ENCODE measurements around the gene ZCWPW1. TPM values are rescaled to one million over a fixed set of nuclear protein-coding genes. Genes with fewer than 3 reads are reported as not detected.
"Not testable (repeated sequence)": the region's sequence is repeated elsewhere in the genome, so short reads cannot be mapped to it uniquely, and the experiment has no call there.

Gene ZCWPW1
- total RNA-seq, 1 donor from 2014 or later, result 3.2 TPM

DNA sequence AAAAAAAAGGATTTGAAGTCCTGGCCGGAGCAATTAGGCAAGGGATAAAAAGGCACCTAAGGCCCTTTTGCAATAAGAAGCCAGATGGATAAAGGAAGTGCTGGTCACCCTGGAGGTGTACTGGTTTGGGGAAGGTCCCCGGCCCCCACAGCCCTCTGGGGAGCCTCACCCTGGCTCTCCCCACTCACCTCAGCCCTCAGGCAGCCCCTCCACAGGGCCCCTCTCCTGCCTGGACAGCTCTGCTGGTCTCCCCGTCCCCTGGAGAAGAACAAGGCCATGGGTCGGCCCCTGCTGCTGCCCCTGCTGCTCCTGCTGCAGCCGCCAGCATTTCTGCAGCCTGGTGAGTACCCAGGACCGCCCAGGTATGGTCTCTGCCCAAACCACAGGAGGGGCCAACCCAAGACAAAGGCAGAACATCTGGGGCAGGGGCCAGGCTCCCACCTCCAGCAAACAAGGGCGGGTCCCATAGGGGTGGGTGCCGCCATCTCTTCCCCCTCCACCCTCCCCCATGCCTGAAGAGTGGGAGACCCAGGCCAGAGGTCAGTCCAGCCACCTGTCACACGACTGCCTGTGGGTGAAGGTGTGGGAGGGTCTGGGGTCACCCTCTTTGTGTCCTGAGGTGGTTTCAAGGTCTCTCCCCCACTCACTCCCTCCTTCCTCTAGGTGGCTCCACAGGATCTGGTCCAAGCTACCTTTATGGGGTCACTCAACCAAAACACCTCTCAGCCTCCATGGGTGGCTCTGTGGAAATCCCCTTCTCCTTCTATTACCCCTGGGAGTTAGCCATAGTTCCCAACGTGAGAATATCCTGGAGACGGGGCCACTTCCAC, 70.3 kb downstream of the ZCWPW1 start, which contains the start of gene PILRB:
PILRB (plus strand) TSS at position 91 of the 830 bp plus-strand sequence; CDS start at position 277, 186 bp downstream.
- DNase-seq (ENCODE audit: low spot score), result no peak

DNA sequence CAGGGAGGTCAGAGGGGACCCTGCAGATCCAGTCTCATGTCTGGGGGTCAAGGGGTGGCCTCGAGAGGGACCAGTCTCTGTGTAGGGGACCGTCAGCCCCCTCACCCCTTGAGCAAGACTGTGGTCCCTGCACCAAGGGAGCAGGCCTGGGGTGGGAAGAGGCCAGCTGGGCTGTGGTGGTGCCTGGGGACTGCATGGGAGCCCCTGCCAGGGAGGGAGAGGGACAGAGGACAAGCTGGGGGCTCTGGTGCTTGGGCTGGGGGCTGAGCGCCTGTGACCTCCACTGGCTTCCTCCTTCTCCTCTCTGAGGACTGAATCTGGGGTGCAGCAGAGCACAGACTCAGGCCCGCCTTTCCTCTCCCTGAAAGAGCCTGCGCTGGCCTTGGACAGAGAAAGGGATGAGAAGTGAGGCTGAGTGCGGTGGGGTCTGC, 71.4 kb downstream of the ZCWPW1 start:
- DNase-seq (ENCODE audit: low spot score), result no peak

DNA sequence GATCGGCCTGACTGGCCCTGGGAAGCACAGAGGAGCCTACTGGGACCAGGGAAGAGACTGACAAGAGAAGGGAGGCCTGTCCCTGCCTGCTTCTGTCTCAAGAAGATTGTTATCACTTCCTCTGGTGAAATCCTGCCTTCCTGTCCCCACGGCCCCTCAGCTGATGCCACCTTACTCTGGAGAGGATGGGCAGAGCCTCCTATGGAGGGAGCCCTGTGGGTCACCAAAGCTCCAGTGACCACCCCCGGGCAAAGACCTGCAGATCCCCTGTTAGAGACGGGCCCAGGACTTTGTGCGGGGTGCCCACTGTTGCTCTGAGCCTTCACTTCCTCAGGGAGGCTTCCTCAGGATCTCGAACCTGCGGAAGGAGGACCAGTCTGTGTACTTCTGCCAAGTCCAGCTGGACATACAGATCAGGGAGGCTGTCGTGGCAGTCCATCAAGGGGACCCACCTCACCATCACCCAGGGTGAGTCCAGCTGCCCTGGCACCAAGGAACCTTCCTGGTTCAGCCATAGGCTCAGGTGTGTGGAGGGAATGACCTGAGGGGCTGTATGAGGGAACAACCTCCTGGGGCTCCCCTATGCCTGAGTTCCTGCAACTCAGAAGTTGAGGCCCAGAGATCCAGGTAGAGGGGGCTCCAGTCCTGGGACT, 72.0 kb downstream of the ZCWPW1 start:
- no peak for DNase-seq (ENCODE audit: low spot score)

DNA sequence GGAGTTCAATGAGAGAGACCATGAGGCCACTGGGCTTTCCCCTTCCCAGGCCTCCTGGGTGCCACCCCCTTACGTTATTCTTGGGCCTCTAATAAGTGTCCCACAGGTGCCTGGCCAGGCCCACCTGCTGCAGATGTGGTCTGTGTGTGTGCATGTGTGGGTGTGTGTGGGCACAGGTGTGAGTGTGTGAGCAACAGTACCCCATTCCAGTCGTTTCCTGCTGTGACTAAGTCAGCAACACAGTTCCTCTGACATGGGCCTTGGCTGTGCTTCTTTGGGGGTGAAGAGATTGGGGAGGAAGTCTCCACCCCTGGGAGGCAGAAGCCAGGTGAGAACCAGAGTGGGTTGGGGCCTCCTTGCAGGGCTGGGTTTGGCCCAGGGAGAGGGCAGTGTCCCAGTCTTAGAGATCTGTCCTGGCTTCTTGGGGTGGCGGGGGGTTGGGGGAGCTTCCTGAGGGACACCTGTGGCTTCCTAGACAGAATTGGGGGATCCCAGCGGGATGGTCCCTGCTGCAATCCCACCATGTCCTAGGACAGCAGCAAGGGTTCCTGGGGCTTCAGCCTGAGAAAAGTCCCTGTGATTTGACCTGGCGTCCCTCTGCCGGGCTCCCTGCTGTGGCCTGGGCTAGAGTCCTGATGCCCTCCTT, 74.7 kb downstream of the ZCWPW1 start:
- no peak for DNase-seq (ENCODE audit: low spot score)

DNA sequence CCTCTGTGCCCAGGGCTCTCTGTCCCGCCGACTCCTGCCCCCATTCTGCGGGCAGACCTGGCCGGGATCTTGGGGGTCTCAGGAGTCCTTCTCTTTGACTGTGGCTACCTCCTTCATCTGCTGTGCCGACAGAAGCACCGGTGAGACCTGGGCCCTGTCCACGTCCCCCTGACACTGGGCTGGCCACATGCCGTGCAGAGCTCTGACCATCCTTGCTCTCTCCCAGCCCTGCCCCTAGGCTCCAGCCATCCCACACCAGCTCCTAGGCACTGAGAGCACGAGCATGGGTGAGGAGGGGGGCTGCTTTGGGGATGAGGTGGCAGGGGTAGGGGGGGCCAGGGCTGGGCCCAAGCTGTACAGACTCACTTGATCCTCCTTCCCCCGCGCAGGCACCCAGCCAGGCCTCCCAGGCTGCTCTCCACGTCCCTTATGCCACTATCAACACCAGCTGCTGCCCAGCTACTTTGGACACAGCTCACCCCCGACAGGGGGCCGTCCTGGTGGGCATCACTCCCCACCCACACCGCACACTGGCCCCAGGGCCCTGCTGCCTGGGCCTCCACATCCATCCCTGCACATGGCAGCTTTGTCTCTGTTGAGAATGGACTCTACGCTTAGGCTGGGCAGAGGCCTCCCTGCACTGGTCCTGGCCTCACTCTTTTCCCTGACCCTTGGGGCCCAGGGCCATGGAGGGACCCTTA, 75.4 kb downstream of the ZCWPW1 start:
- DNase-seq (ENCODE audit: low spot score), result no peak

DNA sequence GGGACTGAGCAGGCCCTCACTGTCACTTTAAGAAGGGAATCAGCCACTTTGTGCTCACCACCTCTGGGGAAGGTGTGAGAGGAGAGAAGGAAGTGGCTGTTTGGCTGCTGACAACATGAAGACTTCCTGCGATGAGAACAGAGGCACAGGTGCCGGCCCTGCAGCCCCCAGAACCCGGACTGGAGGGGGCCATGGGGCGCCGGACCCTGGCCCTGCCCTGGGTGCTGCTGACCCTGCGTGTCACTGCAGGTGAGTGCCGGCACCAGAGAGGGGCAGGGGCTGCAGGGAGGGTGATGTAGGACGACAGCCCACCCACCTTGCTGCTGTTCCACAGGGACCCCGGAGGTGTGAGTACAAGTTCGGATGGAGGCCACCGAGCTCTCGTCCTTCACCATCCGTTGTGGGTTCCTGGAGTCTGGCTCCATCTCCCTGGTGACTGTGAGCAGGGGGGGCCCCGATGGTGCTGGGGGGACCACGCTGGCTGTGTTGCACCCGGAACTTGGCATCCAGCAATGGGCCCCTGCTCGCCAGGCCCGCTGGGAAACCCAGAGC, 76.2 kb downstream of the ZCWPW1 start:
- DNase-seq (ENCODE audit: low spot score), result not testable (repeated sequence)

DNA sequence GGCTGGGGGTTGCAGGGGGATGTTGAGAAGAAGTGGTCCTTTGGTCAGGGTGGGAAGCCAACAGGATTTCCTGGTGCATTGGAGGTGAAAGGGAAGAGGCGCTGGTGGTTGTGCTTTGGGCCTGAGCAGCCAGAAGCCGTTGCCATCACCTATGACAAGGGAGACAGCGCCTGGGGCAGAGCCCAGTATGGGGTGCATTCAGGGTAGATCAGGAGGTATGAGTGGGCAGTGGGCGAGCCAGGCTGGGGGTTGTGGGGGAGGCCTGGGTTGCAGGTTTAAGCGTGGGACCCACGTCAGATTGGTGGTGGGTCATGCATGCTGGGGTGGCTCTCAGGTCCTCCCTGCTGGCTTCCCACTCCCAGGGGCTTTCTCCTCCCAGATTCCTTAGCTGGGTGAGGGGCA, 76.8 kb downstream of the ZCWPW1 start:
- no peak for DNase-seq (ENCODE audit: low spot score)

Other genes starting within 250 kb of the ZCWPW1 start
- gene PVRIG, start 208.8 kb downstream of the ZCWPW1 start, total RNA-seq, result not detected
- not detected for gene SPDYE3, start 121.0 kb downstream of the ZCWPW1 start, total RNA-seq
- gene PILRB, start 70.6 kb downstream of the ZCWPW1 start, total RNA-seq, result 32.1 TPM
- gene PILRA, start 55.2 kb downstream of the ZCWPW1 start, total RNA-seq, result 14.5 TPM
- gene MEPCE, start 1.1 kb upstream of the ZCWPW1 start, total RNA-seq, result 25.9 TPM
- gene PPP1R35, start 7.8 kb upstream of the ZCWPW1 start, total RNA-seq, result 24.8 TPM
- 0.96 TPM for gene SPACDR, start 35.6 kb upstream of the ZCWPW1 start, total RNA-seq
- gene TSC22D4, start 50.5 kb upstream of the ZCWPW1 start, total RNA-seq, result 42.4 TPM
- 1.2 TPM for gene NYAP1, start 55.2 kb upstream of the ZCWPW1 start, total RNA-seq
- gene AGFG2, start 110.5 kb upstream of the ZCWPW1 start, total RNA-seq, result 14.1 TPM
- gene SAP25, start 145.2 kb upstream of the ZCWPW1 start, total RNA-seq, result 2.3 TPM
- 41.8 TPM for gene LRCH4, start 157.4 kb upstream of the ZCWPW1 start, total RNA-seq
- gene FBXO24, start 157.6 kb upstream of the ZCWPW1 start, total RNA-seq, result not detected
- gene PCOLCE, start 173.7 kb upstream of the ZCWPW1 start, total RNA-seq, result 66.4 TPM
- 12.9 TPM for gene MOSPD3, start 183.8 kb upstream of the ZCWPW1 start, total RNA-seq
- gene TFR2, start 212.8 kb upstream of the ZCWPW1 start, total RNA-seq, result 0.29 TPM
- not detected for gene ACTL6B, start 227.7 kb upstream of the ZCWPW1 start, total RNA-seq
- 243 TPM for gene GNB2, start 245.0 kb upstream of the ZCWPW1 start, total RNA-seq

All from mesenteric fat pad (tissue), 1 donor.